Measurements from ENCODE around the gene RPP25L. TPM values are rescaled to one million over a fixed set of nuclear protein-coding genes. Genes with fewer than 3 reads are reported as not detected.

Gene RPP25L
- polyA plus RNA-seq, 1 experiment: 38.8 TPM

DNA sequence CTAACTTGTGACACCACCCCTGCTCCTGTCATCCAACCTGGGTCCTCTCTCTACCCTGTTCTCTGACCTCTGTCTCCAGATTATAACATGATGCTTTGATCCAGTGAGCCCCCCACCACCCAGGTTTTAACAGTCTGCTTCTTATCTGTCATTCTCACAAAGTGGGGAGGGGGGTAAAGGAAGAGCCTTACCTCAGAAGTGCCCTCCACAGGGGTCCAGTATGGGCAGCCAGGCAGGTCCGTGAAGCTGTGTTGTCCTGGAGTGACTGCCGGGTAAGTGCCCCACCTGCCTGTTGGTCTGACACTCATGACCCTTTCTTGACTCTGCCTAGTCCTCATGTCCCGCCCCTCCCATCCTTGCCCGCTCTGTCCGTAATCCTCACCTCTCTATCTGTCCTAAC, 43.5 kb upstream of the RPP25L start:
- no peak for DNase-seq (ENCODE audit: low read depth)
- ChIA-PET POLR2A (no interaction called here), CTCF (interaction anchor here (1.4 to 4.2 kb wide), 3 partner anchors 9 to 47 kb away, joined by 3 to 42 read pairs (median 5); no protein-coding TSS in a partner anchor)
- Histone ChIP-seq H3K27me3 (ENCODE audit: control insufficient read depth, insufficient read depth, low read length) (no peaks in the 10 kb centered on the region), H3K36me3 (ENCODE audit: control insufficient read depth, insufficient read depth, low read length) (peaks cover 4% of the 10 kb centered on the region), H3K4me3 (ENCODE audit: low read depth, low read length) (no peak overlapping the region)
- TF ChIP-seq, protein P1, sequence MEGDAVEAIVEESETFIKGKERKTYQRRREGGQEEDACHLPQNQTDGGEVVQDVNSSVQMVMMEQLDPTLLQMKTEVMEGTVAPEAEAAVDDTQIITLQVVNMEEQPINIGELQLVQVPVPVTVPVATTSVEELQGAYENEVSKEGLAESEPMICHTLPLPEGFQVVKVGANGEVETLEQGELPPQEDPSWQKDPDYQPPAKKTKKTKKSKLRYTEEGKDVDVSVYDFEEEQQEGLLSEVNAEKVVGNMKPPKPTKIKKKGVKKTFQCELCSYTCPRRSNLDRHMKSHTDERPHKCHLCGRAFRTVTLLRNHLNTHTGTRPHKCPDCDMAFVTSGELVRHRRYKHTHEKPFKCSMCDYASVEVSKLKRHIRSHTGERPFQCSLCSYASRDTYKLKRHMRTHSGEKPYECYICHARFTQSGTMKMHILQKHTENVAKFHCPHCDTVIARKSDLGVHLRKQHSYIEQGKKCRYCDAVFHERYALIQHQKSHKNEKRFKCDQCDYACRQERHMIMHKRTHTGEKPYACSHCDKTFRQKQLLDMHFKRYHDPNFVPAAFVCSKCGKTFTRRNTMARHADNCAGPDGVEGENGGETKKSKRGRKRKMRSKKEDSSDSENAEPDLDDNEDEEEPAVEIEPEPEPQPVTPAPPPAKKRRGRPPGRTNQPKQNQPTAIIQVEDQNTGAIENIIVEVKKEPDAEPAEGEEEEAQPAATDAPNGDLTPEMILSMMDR (IDR thresholded peaks at IDR 0.05; ENCODE audit: insufficient read depth, low read depth, low read length): no peak

DNA sequence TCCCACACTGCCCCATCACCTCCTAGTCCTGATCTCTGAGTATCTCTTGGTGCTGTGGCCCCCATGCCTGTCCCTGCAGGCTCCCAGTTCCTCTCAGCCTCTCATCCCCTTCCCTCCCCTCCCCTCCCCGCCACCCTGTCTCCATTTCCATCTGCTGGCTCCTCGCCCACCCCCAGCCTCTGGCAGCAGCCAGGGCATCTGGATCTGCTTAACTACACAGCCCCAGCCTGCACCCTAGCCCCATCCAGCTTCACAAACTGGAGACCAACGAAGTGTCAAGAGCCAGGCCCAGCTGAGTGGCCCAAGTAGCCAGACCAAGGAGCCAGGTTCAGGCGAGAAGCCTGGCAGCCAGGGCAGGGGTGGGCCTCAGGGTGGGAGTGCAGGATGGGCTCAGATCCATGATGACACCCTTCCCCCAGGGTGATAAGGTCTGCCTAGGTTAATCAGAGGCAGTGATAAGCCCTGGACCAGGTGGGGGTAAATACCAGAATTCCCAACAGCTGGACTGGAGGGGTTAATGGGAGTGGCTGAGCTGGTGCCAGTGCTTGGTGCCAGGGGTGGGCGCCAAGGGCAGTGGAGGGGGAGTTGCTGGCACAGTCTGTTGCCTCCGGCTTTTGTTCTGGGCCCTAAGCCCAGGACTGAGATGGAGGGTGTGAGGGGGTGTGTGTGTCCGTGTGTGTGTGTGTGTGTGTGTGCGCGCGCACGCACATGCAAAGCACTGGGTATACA, 42.6 kb upstream of the RPP25L start:
- ChIA-PET CTCF (interaction anchor here (0.7 to 4.2 kb wide), 5 partner anchors 10 to 48 kb away, joined by 3 to 42 read pairs (median 5); no protein-coding TSS in a partner anchor), POLR2A (interaction anchor here (1.4 kb wide), 1 partner anchor 11 kb away, joined by 6 read pairs; no protein-coding TSS in a partner anchor)
- no peak for DNase-seq (ENCODE audit: low read depth)
- Histone ChIP-seq H3K27me3 (ENCODE audit: control insufficient read depth, insufficient read depth, low read length) (no peaks in the 10 kb centered on the region), H3K4me3 (ENCODE audit: low read depth, low read length) (no peak overlapping the region), H3K36me3 (ENCODE audit: control insufficient read depth, insufficient read depth, low read length) (peaks cover 2% of the 10 kb centered on the region)
- TF ChIP-seq, protein P1 (IDR thresholded peaks at IDR 0.05; ENCODE audit: insufficient read depth, low read depth, low read length): no peak

DNA sequence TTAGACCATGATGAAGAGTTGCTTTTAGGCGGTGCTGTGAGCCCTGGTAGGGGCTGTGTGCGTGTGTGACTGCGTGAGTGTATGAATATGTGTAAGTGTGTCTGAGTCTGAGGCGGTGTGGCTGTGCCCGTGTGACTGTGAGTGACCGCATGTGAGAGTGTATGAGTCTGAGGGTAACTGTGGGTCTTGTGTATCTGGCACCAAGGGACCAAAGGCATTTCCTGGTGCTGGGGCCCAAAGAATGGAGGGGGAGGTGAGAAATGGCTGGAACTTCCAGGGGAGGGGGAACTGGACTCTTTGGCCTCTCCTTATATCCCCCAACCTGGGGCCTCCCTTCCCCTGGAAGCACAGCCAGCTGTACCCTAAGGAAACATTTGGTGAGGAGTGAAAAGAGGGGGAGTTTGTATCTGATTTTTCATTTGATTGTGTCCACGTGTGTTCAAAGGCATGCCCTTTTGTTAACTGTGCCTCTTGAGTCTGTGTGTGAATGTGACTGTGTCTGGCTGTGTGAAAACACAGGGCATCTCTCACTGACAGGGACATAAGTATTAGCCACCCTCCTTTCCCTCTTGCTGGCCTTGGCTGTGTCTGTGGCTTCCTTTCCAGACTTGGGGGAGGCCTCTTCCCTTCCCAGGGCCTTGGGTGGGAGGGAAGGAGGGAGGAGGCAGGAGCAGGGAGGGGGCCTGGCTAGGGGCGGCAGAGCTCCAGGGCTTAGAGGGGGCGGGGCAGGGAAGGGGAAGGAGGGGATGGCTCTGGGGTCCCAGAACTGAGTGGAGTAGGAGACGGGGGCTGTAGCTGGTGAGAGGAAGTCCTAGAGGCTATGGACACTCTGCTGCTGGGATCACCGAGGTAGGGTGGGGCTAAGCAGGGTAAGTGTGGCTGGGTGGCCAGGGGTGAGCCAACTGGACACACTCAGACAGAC, 41.5 kb upstream of the RPP25L start:
- Histone ChIP-seq H3K27me3 (ENCODE audit: control insufficient read depth, insufficient read depth, low read length) (no peaks in the 10 kb centered on the region), H3K36me3 (ENCODE audit: control insufficient read depth, insufficient read depth, low read length) (peaks cover 11% of the 10 kb centered on the region), H3K4me3 (ENCODE audit: low read depth, low read length) (no peak overlapping the region)
- DNase-seq (ENCODE audit: low read depth): no peak
- CTCF ChIA-PET: interaction anchor here (0.6 to 4.2 kb wide), 6 partner anchors 8 to 48 kb away, joined by 3 to 42 read pairs (median 4); partner anchors contain the start of gene DCTN3
- TF ChIP-seq, protein P1 (IDR thresholded peaks at IDR 0.05; ENCODE audit: insufficient read depth, low read depth, low read length): no peak
- POLR2A ChIA-PET: interaction anchor here (1.4 kb wide), 1 partner anchor 12 kb away, joined by 6 read pairs; no protein-coding TSS in a partner anchor

DNA sequence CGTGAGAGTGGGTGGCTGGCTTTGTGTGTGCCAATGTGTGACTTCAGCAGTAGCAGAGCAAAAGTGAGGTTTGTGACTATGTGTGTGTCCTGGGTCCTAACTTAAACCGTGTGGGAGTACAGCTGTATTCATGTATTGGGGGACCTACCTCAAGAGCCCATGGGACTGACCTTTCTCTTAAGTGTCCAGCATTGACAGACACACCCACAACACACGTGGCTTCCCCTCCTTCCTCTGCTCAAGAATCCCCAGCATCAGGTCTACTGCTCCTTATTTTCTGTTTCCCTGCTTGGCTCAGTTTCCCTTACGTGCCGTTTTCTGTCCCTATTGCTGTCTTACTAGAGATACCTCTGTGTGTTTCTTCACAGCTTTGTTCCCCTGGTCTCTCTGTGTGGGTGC, 40.7 kb upstream of the RPP25L start:
- ChIA-PET CTCF (interaction anchor here (1.0 to 4.2 kb wide), 4 partner anchors 9 to 18 kb away, joined by 3 to 42 read pairs (median 8); no protein-coding TSS in a partner anchor), POLR2A (no interaction called here)
- Histone ChIP-seq H3K4me3 (ENCODE audit: low read depth, low read length) (peak overlapping the region; percentile 47), H3K27me3 (ENCODE audit: control insufficient read depth, insufficient read depth, low read length) (no peaks in the 10 kb centered on the region), H3K36me3 (ENCODE audit: control insufficient read depth, insufficient read depth, low read length) (peaks cover 11% of the 10 kb centered on the region)
- TF ChIP-seq, protein P1 (IDR thresholded peaks at IDR 0.05; ENCODE audit: insufficient read depth, low read depth, low read length): no peak
- DNase-seq (ENCODE audit: low read depth): no peak
